Measurements from ENCODE around the gene SPATA16.

DNA sequence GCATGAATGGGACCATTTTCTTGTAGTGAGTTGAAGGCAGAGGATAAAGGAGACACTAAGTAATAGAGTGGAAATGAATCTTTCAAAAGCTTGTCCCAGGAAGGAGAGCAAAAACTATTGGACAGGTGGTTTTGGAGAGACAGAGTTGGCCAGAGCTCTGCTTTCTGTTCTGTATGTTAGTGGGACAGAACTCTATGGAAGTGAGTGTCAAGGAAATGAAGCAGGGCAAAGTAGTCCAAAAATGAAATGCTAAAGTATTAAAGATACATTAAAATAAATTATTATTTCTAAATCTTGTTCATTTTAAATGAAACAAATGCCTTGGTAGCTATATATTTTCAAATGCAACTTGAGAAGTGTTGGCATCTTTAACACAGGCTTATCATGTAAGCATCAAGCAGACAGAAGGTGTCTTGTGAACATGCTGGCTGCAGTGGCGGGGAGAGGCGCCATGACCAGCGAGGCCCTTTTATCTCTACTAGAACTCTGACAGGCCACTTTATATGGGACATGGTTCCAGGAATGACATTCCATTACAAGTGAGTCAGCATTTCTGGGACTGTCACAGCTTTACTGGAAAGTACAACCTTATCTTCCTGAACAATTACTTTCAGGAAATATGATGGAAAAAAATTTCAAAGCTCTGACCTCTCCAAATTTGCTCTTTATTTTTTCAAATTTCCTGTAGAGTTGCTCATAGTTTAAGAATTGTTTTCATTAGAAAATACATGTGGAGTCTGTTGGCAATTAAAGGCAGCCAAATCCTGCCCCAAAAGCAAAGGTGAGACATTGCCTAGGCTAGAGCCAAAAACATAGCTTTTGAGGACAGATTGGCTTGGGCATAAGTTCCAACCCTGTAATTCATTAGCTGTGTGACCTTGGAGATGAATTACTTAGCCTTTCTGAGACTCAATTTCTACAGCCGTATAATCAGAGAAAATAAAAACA is 284.0 kb downstream of the SPATA16 start:
- TF ChIP-seq EZH2 (IDR thresholded peaks at IDR 0.05; ENCODE audit: borderline replicate concordance, insufficient read depth, low read depth, low read length, poor library complexity, severe bottlenecking) = no peak
- TF ChIP-seq, protein P1, sequence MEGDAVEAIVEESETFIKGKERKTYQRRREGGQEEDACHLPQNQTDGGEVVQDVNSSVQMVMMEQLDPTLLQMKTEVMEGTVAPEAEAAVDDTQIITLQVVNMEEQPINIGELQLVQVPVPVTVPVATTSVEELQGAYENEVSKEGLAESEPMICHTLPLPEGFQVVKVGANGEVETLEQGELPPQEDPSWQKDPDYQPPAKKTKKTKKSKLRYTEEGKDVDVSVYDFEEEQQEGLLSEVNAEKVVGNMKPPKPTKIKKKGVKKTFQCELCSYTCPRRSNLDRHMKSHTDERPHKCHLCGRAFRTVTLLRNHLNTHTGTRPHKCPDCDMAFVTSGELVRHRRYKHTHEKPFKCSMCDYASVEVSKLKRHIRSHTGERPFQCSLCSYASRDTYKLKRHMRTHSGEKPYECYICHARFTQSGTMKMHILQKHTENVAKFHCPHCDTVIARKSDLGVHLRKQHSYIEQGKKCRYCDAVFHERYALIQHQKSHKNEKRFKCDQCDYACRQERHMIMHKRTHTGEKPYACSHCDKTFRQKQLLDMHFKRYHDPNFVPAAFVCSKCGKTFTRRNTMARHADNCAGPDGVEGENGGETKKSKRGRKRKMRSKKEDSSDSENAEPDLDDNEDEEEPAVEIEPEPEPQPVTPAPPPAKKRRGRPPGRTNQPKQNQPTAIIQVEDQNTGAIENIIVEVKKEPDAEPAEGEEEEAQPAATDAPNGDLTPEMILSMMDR (IDR thresholded peaks at IDR 0.05) = no peak

All from B cell (primary cell).